Esophagus squamous epithelium (tissue), 4 donors: ENCODE results near the gene LIPE.

Experiments
- POLR2A ChIP-seq, 4 donors: fragments of 450-650 bp; IDR thresholded peaks; one replicate each; pipeline ENCODE4 v1.6.1; 2017; ENCODE audit warnings: antibody characterized with exemption in 4 of 4, mild to moderate bottlenecking in 4 of 4, moderate library complexity in 3 of 4
- TF ChIP-seq, protein P1 (sequence below), 6 experiments: fragments of 450-650 bp in 4 of 6; fragments of 200-600 bp in 2 of 6; sonication (generic) in 2 of 6; IDR thresholded peaks; one replicate each; pipeline ENCODE4 v1.5.1; 2016 to 2019; ENCODE audit warnings: antibody characterized with exemption in 6 of 6, mild to moderate bottlenecking in 4 of 6, moderate library complexity in 4 of 6

DNA sequence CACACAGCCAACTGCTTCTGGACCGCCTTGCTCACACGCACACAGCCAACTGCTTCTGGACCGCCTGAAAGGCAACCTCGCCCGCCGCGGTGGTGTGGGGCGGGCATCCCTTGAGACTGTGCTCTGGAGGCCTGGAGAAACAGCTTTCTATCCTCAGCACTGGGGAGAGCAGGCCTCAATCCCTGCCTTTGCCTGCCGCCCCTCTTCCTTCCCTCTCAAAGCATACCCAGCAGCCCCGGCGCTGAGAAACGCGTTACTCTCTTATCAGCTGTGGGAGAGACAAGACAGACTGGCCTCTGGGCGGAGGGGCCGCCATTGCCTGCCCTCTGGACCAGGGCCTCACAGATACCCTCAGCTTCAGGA lies 2.9 kb downstream of the LIPE start:
- TF ChIP-seq, protein P1, sequence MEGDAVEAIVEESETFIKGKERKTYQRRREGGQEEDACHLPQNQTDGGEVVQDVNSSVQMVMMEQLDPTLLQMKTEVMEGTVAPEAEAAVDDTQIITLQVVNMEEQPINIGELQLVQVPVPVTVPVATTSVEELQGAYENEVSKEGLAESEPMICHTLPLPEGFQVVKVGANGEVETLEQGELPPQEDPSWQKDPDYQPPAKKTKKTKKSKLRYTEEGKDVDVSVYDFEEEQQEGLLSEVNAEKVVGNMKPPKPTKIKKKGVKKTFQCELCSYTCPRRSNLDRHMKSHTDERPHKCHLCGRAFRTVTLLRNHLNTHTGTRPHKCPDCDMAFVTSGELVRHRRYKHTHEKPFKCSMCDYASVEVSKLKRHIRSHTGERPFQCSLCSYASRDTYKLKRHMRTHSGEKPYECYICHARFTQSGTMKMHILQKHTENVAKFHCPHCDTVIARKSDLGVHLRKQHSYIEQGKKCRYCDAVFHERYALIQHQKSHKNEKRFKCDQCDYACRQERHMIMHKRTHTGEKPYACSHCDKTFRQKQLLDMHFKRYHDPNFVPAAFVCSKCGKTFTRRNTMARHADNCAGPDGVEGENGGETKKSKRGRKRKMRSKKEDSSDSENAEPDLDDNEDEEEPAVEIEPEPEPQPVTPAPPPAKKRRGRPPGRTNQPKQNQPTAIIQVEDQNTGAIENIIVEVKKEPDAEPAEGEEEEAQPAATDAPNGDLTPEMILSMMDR (IDR thresholded peaks at IDR 0.05) = no peak
- TF ChIP-seq POLR2A (IDR thresholded peaks at IDR 0.05) = no peak
